HepG2 (cell line): ENCODE data around the gene MLST8. TPM values are rescaled to one million over a fixed set of nuclear protein-coding genes. Genes with fewer than 3 reads are reported as not detected.

Experiments
- DMAP1 ChIP-seq: IDR thresholded peaks from 2 replicates; pipeline ENCODE4 v1.6.1; 2016
- JDP2 ChIP-seq: sonication (generic); formaldehyde crosslinking; IDR thresholded peaks from 2 replicates; pipeline ENCODE4 v1.8.1; 2022; ENCODE audit warnings: missing genetic modification reagents, borderline replicate concordance
- JUNB ChIP-seq: sonication (generic); formaldehyde crosslinking; IDR thresholded peaks from 2 replicates; pipeline ENCODE4 v1.8.0; 2022; ENCODE audit warnings: missing genetic modification reagents, mild to moderate bottlenecking, borderline replicate concordance
- KDM2A ChIP-seq: sonication (generic); formaldehyde crosslinking; IDR thresholded peaks from 2 replicates; pipeline ENCODE4 v1.4.0; 2020; ENCODE audit warnings: low read depth, missing genetic modification reagents, borderline replicate concordance
- KDM4B ChIP-seq: sonication (generic); formaldehyde crosslinking; IDR thresholded peaks from 2 replicates; pipeline ENCODE4 v1.4.0; 2020; ENCODE audit warnings: missing genetic modification reagents
- KMT2B ChIP-seq: IDR thresholded peaks from 2 replicates; pipeline ENCODE4 v1.6.1; 2016; ENCODE audit warnings: missing genetic modification reagents, missing compliant biosample characterization
- MAZ ChIP-seq, 2 experiments: sonication (generic) in 1 of 2; formaldehyde crosslinking in 1 of 2; IDR thresholded peaks; 2 replicates each; pipeline versions ENCODE4 v1.5.0 to v1.6.1; 2012 to 2020; ENCODE audit warnings: low read depth in 2 of 2, mild to moderate bottlenecking in 2 of 2, borderline replicate concordance in 1 of 2, improper control_type of control experiment in 1 of 2, low read length in 1 of 2, missing genetic modification reagents in 1 of 2, moderate library complexity in 1 of 2
- PCBP1 ChIP-seq: fragments of 200-400 bp; formaldehyde crosslinking; IDR thresholded peaks from 2 replicates; pipeline ENCODE4 v1.6.1; 2017; ENCODE audit warnings: mild to moderate bottlenecking, low read depth, low read length, borderline replicate concordance
- RFX5 ChIP-seq: IDR thresholded peaks from 2 replicates; pipeline ENCODE4 v1.6.1; 2011; ENCODE audit warnings: low read depth, low read length, improper control_type of control experiment
- SAP130 ChIP-seq: IDR thresholded peaks from 2 replicates; pipeline ENCODE4 v1.6.1; 2016; ENCODE audit warnings: low read depth
- SMAD9 ChIP-seq: sonication (generic); formaldehyde crosslinking; IDR thresholded peaks from 2 replicates; pipeline ENCODE4 v1.5.1; 2020; ENCODE audit warnings: mild to moderate bottlenecking, missing genetic modification reagents
- SOX13 ChIP-seq, 3 experiments: fragments of 450-650 bp in 1 of 3; sonication (generic) in 1 of 3; formaldehyde crosslinking in 1 of 3; IDR thresholded peaks in 2 of 3; conservative IDR thresholded peaks in 1 of 3; 2 replicates each; pipeline versions ENCODE4 v1.5.0 to v1.6.1; 2016 to 2020; ENCODE audit warnings: antibody characterized with exemption in 1 of 3, mild to moderate bottlenecking in 1 of 3, missing compliant biosample characterization in 1 of 3, missing genetic modification reagents in 1 of 3, moderate library complexity in 1 of 3
- TEAD2 ChIP-seq: sonication (generic); formaldehyde crosslinking; IDR thresholded peaks from 2 replicates; pipeline ENCODE4 v1.9.0; 2021; ENCODE audit warnings: missing genetic modification reagents
- TEAD3 ChIP-seq: optimal IDR thresholded peaks from 2 replicates; pipeline ENCODE3; 2016; ENCODE audit warnings: borderline replicate concordance
- ZFP36L1 ChIP-seq: sonication (generic); formaldehyde crosslinking; IDR thresholded peaks from 2 replicates; pipeline ENCODE4 v1.8.0; 2022; ENCODE audit warnings: mild to moderate bottlenecking, missing genetic modification reagents, moderate library complexity
- ZNF326 ChIP-seq: sonication (generic); formaldehyde crosslinking; IDR thresholded peaks from 2 replicates; pipeline ENCODE4 v1.4.0; 2020; ENCODE audit warnings: missing genetic modification reagents, borderline replicate concordance
- ZNF546 ChIP-seq: sonication (generic); formaldehyde crosslinking; conservative IDR thresholded peaks from 2 replicates; pipeline ENCODE4 v1.8.1; 2023; ENCODE audit warnings: mild to moderate bottlenecking, missing genetic modification reagents
- ZNF841 ChIP-seq: sonication (generic); formaldehyde crosslinking; IDR thresholded peaks from 2 replicates; pipeline ENCODE4 v1.8.1; 2023; ENCODE audit warnings: missing genetic modification reagents, borderline replicate concordance
- polyA plus RNA-seq, 8 experiments: library from polyadenylated mRNA; depleted of rRNA in 3 of 8; stranded (reverse) in 7 of 8; unstranded in 1 of 8; fragments of >200 nt; fragmentation: Illumina TruSeq in 4 of 8; extraction: Trizol in 4 of 8; gene quantifications; 2 replicates each; pipeline versions ENCODE4 v1.2.1 to v1.2.3, GENCODE V29; 2011 to 2016; ENCODE audit warnings: low read depth in 4 of 8, missing spikeins in 1 of 8, mixed read lengths in 1 of 8; ENCODE audit not compliant: insufficient read depth in 1 of 8
- total RNA-seq, 5 experiments: library from RNA; depleted of rRNA; stranded (reverse); fragments of >200 nt; fragmentation: Illumina TruSeq; extraction: Trizol; gene quantifications; 2 replicates each; pipeline ENCODE4 v1.2.3, GENCODE V29; 2016; ENCODE audit warnings: low read depth in 1 of 5
- TF ChIP-seq, protein P1 (sequence below): sonication (generic); formaldehyde crosslinking; IDR thresholded peaks from 2 replicates; pipeline ENCODE4 v1.4.0; 2020; ENCODE audit warnings: missing genetic modification reagents
- TF ChIP-seq, protein P2 (sequence below): IDR thresholded peaks from 2 replicates; pipeline ENCODE4 v1.6.1; 2016; ENCODE audit warnings: mild to moderate bottlenecking, missing biosample characterization, missing genetic modification reagents
- TF ChIP-seq, protein P3 (sequence below): sonication (generic); formaldehyde crosslinking; IDR thresholded peaks from 2 replicates; pipeline ENCODE4 v1.4.0; 2020; ENCODE audit warnings: missing genetic modification reagents
- TF ChIP-seq, protein P4 (sequence below): sonication (generic); formaldehyde crosslinking; IDR thresholded peaks from 2 replicates; pipeline ENCODE4 v1.5.0; 2020; ENCODE audit warnings: mild to moderate bottlenecking, missing genetic modification reagents

The MLST8 gene
- total and polyA plus RNA-seq, 2 of the 13 experiments (the other 11 are each of a cell fraction or from before 2014, with no cell fraction given), result 30.8 to 72.7 TPM

DNA sequence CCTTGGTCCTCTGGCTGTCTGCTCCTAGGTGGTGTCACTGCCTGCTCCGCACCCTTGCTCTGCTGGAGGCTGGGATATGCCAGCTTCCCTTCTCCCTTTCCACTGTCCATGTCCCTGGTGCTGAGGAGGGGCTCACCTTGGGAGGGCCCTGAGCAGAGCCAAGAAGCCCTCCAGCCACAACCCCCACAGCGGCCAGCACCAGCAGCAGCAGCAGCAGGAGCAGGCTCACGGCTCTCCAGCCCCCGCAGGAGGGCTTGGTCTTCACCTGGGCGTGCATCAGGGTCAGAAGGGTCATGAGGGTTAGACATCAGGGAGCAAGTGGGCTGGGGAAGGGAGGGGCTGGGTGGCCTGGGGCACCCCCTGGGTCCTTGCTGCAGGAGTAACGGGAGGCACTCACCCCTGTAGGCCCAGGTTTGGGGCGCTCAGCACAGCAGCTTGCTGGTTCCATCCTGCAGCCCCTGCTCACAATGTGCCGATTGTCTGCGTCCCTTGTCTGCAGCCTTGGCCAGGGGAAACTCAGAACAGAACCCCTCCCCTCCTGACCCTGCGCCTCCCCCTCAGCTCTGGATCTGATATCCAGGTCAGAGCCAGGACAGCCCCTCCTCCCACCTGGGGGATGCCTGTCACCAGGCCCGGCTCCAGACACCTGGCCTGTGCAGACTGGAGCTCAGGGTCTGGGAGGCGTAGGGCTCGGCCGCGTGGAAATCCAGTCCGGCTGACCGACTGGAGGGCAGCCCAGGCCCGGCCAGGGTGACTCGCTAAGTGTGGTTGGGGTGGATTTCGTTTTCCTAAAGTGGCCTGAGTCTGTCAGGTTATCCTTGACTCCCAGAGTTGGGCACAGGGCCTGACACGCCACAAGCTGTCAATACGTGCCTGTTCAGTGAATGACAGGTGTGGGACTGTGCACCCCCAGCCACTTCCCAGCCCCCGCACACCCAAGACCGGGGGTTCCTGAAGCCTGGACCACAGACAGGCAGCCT is 5.4 kb downstream of the MLST8 start, which contains the start of gene BRICD5 (continued):
- TF ChIP-seq, protein P1, sequence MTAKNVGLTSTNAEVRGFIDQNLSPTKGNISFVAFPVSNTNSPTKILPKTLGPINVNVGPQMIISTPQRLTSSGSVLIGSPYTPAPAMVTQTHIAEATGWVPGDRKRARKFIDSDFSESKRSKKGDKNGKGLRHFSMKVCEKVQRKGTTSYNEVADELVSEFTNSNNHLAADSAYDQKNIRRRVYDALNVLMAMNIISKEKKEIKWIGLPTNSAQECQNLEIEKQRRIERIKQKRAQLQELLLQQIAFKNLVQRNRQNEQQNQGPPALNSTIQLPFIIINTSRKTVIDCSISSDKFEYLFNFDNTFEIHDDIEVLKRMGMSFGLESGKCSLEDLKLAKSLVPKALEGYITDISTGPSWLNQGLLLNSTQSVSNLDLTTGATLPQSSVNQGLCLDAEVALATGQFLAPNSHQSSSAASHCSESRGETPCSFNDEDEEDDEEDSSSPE (CRISPR knock-in tag), result 0 out of 2 replicates have a peak, but pooled peaks have one; percentile 13
- TF ChIP-seq, protein P2, sequence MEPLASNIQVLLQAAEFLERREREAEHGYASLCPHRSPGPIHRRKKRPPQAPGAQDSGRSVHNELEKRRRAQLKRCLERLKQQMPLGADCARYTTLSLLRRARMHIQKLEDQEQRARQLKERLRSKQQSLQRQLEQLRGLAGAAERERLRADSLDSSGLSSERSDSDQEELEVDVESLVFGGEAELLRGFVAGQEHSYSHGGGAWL (CRISPR knock-in tag), result no peak
- TF ChIP-seq JUNB (CRISPR knock-in tag) (no peak), RFX5 (no peak), PCBP1 (no peak), DMAP1 (CRISPR knock-in tag) (no peak), TEAD2 (CRISPR knock-in tag) (no peak), KDM4B (CRISPR knock-in tag) (no peak), ZNF546 (CRISPR knock-in tag) (no peak), SMAD9 (CRISPR knock-in tag) (no peak), JDP2 (CRISPR knock-in tag) (no peak), ZFP36L1 (CRISPR knock-in tag) (no peak), KDM2A (CRISPR knock-in tag) (peak; percentile 84), TEAD3 (CRISPR knock-in tag) (no peak), ZNF326 (CRISPR knock-in tag) (no peak), MAZ (IDR thresholded peaks at IDR 0.05; ENCODE audit: borderline replicate concordance, low read depth, low read length) (no peak), MAZ (CRISPR knock-in tag; IDR thresholded peaks at IDR 0.05; ENCODE audit: low read depth) (0 out of 2 replicates have a peak, but pooled peaks have one; percentile 10), SAP130 (CRISPR knock-in tag) (peak; percentile 72), KMT2B (CRISPR knock-in tag) (no peak), ZNF841 (CRISPR knock-in tag) (no peak), SOX13 (IDR thresholded peaks at IDR 0.05) (no peak), SOX13 (CRISPR knock-in tag; conservative IDR thresholded peaks at IDR 0.05 in 1 of 2, IDR thresholded peaks at IDR 0.05 in 1 of 2) (no peak; a peak in 1 of 4 replicates)
- TF ChIP-seq, protein P3, sequence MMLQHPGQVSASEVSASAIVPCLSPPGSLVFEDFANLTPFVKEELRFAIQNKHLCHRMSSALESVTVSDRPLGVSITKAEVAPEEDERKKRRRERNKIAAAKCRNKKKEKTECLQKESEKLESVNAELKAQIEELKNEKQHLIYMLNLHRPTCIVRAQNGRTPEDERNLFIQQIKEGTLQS (CRISPR knock-in tag), result no peak
- TF ChIP-seq, protein P4, sequence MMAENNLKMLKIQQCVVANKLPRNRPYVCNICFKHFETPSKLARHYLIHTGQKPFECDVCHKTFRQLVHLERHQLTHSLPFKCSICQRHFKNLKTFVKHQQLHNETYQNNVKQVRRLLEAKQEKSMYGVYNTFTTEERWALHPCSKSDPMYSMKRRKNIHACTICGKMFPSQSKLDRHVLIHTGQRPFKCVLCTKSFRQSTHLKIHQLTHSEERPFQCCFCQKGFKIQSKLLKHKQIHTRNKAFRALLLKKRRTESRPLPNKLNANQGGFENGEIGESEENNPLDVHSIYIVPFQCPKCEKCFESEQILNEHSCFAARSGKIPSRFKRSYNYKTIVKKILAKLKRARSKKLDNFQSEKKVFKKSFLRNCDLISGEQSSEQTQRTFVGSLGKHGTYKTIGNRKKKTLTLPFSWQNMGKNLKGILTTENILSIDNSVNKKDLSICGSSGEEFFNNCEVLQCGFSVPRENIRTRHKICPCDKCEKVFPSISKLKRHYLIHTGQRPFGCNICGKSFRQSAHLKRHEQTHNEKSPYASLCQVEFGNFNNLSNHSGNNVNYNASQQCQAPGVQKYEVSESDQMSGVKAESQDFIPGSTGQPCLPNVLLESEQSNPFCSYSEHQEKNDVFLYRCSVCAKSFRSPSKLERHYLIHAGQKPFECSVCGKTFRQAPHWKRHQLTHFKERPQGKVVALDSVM (CRISPR knock-in tag), result no peak
